ENCODE results near the gene SLC26A9. TPM values are rescaled to one million over a fixed set of nuclear protein-coding genes. Genes with fewer than 3 reads are reported as not detected.

SLC26A9 gene
- total and polyA plus RNA-seq, 2 donors (not counting 1 experiment from before 2014, with no cell fraction given) = not detected

GRCh38 chr1:205944525-205944924 is 1.3 kb upstream of the SLC26A9 start:
- Histone ChIP-seq H3K79me2 (ENCODE audit: control insufficient read depth, insufficient read depth, low read length) (no peaks in the 10 kb centered on the region), H3K4me1 (ENCODE audit: control insufficient read depth, extremely low read depth, insufficient read depth, low read length) (no peaks in the 10 kb centered on the region), H3K9ac (ENCODE audit: insufficient read depth, low read length) (no peak overlapping the region), H3K4me2 (ENCODE audit: extremely low read depth, insufficient read depth, low read length) (no peak overlapping the region), H3K36me3 (ENCODE audit: control insufficient read depth, insufficient read depth, low read length) (no peaks in the 10 kb centered on the region), H3K4me3 (replicated peaks in 1 of 4; ENCODE audit: control extremely low read depth in 1 of 4, insufficient read depth in 1 of 4, low read depth in 3 of 4, low read length in 4 of 4) (no peak overlapping the region), H3K9me3 (ENCODE audit: control insufficient read depth, insufficient read depth, low read depth, low read length) (no peaks in the 10 kb centered on the region), H3K27me3 (ENCODE audit: control insufficient read depth, insufficient read depth, low read length) (peaks cover 28% of the 10 kb centered on the region), H4K20me1 (ENCODE audit: control insufficient read depth, extremely low read depth, insufficient read depth, low read length) (no peaks in the 10 kb centered on the region), H2AFZ (ENCODE audit: low read length) (no peak overlapping the region), H3K27ac (ENCODE audit: insufficient read depth, low read length) (no peak overlapping the region)
- no peak for DNase-seq (ENCODE audit: low read depth in 2 of 2)
- TF ChIP-seq EZH2 (IDR thresholded peaks at IDR 0.05; ENCODE audit: low read length, missing control alignments) = no peak
- TF ChIP-seq, protein P1, sequence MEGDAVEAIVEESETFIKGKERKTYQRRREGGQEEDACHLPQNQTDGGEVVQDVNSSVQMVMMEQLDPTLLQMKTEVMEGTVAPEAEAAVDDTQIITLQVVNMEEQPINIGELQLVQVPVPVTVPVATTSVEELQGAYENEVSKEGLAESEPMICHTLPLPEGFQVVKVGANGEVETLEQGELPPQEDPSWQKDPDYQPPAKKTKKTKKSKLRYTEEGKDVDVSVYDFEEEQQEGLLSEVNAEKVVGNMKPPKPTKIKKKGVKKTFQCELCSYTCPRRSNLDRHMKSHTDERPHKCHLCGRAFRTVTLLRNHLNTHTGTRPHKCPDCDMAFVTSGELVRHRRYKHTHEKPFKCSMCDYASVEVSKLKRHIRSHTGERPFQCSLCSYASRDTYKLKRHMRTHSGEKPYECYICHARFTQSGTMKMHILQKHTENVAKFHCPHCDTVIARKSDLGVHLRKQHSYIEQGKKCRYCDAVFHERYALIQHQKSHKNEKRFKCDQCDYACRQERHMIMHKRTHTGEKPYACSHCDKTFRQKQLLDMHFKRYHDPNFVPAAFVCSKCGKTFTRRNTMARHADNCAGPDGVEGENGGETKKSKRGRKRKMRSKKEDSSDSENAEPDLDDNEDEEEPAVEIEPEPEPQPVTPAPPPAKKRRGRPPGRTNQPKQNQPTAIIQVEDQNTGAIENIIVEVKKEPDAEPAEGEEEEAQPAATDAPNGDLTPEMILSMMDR (conservative IDR thresholded peaks at IDR 0.05 in 1 of 2, IDR thresholded peaks at IDR 0.05 in 1 of 2; ENCODE audit: low read depth in 1 of 2, low read length in 2 of 2) = no peak

DNA sequence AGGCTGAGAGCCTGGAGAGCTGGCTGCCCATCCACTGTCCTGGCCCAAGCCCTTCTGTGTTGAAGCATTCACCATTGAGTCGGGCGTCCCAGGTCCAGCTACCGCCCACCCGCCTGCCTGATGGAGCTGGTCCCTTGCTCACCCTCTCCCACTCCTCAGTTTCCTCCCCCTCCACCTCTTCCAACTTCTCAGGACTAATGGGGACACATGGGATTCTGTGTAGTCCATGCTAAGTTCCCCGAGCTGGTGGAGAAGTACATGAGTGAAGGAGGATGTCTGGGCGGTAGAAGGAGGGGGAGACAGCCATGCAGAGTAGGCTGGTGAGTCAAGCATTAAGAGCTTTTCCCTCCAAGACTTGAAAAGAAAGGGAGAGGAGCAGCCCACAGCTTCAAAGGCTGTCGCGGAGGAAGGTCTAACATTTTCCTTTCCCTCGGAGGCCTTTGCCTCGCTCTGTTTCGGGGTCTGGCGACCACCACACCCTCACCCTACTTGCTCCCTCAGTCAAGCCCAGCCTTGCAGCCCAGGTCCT is 561 bp downstream of the SLC26A9 start:
- H3K27me3 ChIP-seq (ENCODE audit: control insufficient read depth, insufficient read depth, low read length) = peaks cover 36% of the 10 kb centered on the region
- no peaks in the 10 kb centered on the region for H3K9me3 ChIP-seq (ENCODE audit: control insufficient read depth, insufficient read depth, low read depth, low read length)
- no peak overlapping the region for H3K4me3 ChIP-seq (replicated peaks in 1 of 4; ENCODE audit: control extremely low read depth in 1 of 4, insufficient read depth in 1 of 4, low read depth in 3 of 4, low read length in 4 of 4)
- H3K4me2 ChIP-seq (ENCODE audit: extremely low read depth, insufficient read depth, low read length) = no peak overlapping the region
- no peak overlapping the region for H3K27ac ChIP-seq (ENCODE audit: insufficient read depth, low read length)
- no peaks in the 10 kb centered on the region for H4K20me1 ChIP-seq (ENCODE audit: control insufficient read depth, extremely low read depth, insufficient read depth, low read length)
- no peaks in the 10 kb centered on the region for H3K79me2 ChIP-seq (ENCODE audit: control insufficient read depth, insufficient read depth, low read length)
- H3K36me3 ChIP-seq (ENCODE audit: control insufficient read depth, insufficient read depth, low read length) = no peaks in the 10 kb centered on the region
- no peak for TF ChIP-seq EZH2 (IDR thresholded peaks at IDR 0.05; ENCODE audit: low read length, missing control alignments)
- TF ChIP-seq, protein P1 (conservative IDR thresholded peaks at IDR 0.05 in 1 of 2, IDR thresholded peaks at IDR 0.05 in 1 of 2; ENCODE audit: low read depth in 1 of 2, low read length in 2 of 2) = no peak
- no peak for DNase-seq (ENCODE audit: low read depth in 2 of 2)
- no peak overlapping the region for H3K9ac ChIP-seq (ENCODE audit: insufficient read depth, low read length)
- H2AFZ ChIP-seq (ENCODE audit: low read length) = no peak overlapping the region
- no peaks in the 10 kb centered on the region for H3K4me1 ChIP-seq (ENCODE audit: control insufficient read depth, extremely low read depth, insufficient read depth, low read length)

- Histone ChIP-seq H2AFZ (ENCODE audit: low read length) (no peak overlapping the region), H3K79me2 (ENCODE audit: control insufficient read depth, insufficient read depth, low read length) (no peaks in the 10 kb centered on the region), H3K27me3 (ENCODE audit: control insufficient read depth, insufficient read depth, low read length) (peaks cover 28% of the 10 kb centered on the region), H3K4me2 (ENCODE audit: extremely low read depth, insufficient read depth, low read length) (no peak overlapping the region), H3K4me3 (replicated peaks in 1 of 4; ENCODE audit: control extremely low read depth in 1 of 4, insufficient read depth in 1 of 4, low read depth in 3 of 4, low read length in 4 of 4) (no peak overlapping the region), H3K4me1 (ENCODE audit: control insufficient read depth, extremely low read depth, insufficient read depth, low read length) (peaks cover 3% of the 10 kb centered on the region), H3K9me3 (ENCODE audit: control insufficient read depth, insufficient read depth, low read depth, low read length) (no peaks in the 10 kb centered on the region), H3K9ac (ENCODE audit: insufficient read depth, low read length) (no peak overlapping the region), H3K36me3 (ENCODE audit: control insufficient read depth, insufficient read depth, low read length) (no peaks in the 10 kb centered on the region), H3K27ac (ENCODE audit: insufficient read depth, low read length) (no peak overlapping the region), H4K20me1 (ENCODE audit: control insufficient read depth, extremely low read depth, insufficient read depth, low read length) (no peaks in the 10 kb centered on the region)
- TF ChIP-seq, protein P1 (conservative IDR thresholded peaks at IDR 0.05 in 1 of 2, IDR thresholded peaks at IDR 0.05 in 1 of 2; ENCODE audit: low read depth in 1 of 2, low read length in 2 of 2) = no peak
- no peak for TF ChIP-seq EZH2 (IDR thresholded peaks at IDR 0.05; ENCODE audit: low read length, missing control alignments)
- no peak for DNase-seq (ENCODE audit: low read depth in 2 of 2)
These were observed 2.5 kb downstream of the SLC26A9 start for GRCh38 chr1:205940710-205941109.
